GM12878 (cell line): ENCODE measurements around the gene VPS8. TPM values are rescaled to one million over a fixed set of nuclear protein-coding genes. Genes with fewer than 3 reads are reported as not detected.

Source experiments
- ATAC-seq: fragments of 200-7000 bp; cut with Tn5 transposase; 3 replicates; pipeline ENCODE4 v1.9.1; 2020; ENCODE audit warnings: mild to moderate bottlenecking, moderate library complexity
- BruUV-seq: library from RNA; stranded (reverse); fragments of 400-500 nt; replicated peaks from 2 replicates; lab custom pipeline; 2021; lab: Mats Ljungman, UMichigan
- CTCF ChIA-PET: fragments of 300-600 bp; sonication (Branson Sonifier 250); formaldehyde crosslinking; extraction: SDS; loops from one replicate; lab custom pipeline; 2021; ENCODE audit warnings: inconsistent platforms; lab: Yijun Ruan, JAX
- POLR2A ChIA-PET: fragments of 350-600 bp; formaldehyde crosslinking; extraction: SDS; loops from one replicate; lab custom pipeline; 2021; ENCODE audit warnings: inconsistent platforms; lab: Charles Lee
- RAD21 ChIA-PET: fragments of 300-600 bp; sonication (Branson Sonifier 250); formaldehyde crosslinking; loops from one replicate; lab custom pipeline; 2023; ENCODE audit warnings: antibody characterized with exemption; ENCODE audit not compliant: unreplicated experiment; lab: Charles Lee
- SMC1A ChIA-PET: fragments of 300-600 bp; sonication (Branson Sonifier 250); formaldehyde crosslinking; loops from one replicate; lab custom pipeline; 2023; ENCODE audit not compliant: unreplicated experiment, uncharacterized antibody; lab: Charles Lee
- DNase-seq: peaks from one replicate; pipeline ENCODE4 v3.0.0-alpha.2; 2011; ENCODE audit warnings: low read depth, low spot score
- FAIRE-seq: peaks from 3 replicates; lab custom pipeline; 2011; peaks lifted over from hg19 to GRCh38; lab: Jason Lieb, UNC
- H2AFZ ChIP-seq: 2 replicates; pipeline ENCODE4 v1.6.0; 2011; ENCODE audit warnings: low read depth, low read length, control low read depth; ENCODE audit not compliant: control insufficient read depth
- H3K27ac ChIP-seq: 2 replicates; pipeline ENCODE4 v1.5.1; 2011; ENCODE audit warnings: control low read depth; ENCODE audit not compliant: control insufficient read depth, insufficient read depth
- H3K27me3 ChIP-seq, 2 experiments: replicated peaks in 1 of 2; 2 replicates each; pipeline versions ENCODE4 v1.6.0 to v1.6.1; 2011; ENCODE audit warnings: low read length in 1 of 2; ENCODE audit not compliant: control insufficient read depth in 2 of 2, insufficient read depth in 2 of 2
- H3K36me3 ChIP-seq, 2 experiments: 2 replicates each; pipeline ENCODE4 v1.5.1; 2011; ENCODE audit warnings: low read length in 1 of 2; ENCODE audit not compliant: control insufficient read depth in 2 of 2, insufficient read depth in 2 of 2
- H3K4me1 ChIP-seq: 2 replicates; pipeline ENCODE4 v1.6.1; 2011; ENCODE audit warnings: mild to moderate bottlenecking, low read length, moderate library complexity, mixed read lengths; ENCODE audit not compliant: control insufficient read depth, insufficient read depth
- H3K4me2 ChIP-seq: 2 replicates; pipeline ENCODE4 v1.6.0; 2011; ENCODE audit warnings: control low read depth; ENCODE audit not compliant: control insufficient read depth, insufficient read depth
- H3K4me3 ChIP-seq: fragments of 200-600 bp; sonication (generic); 2 replicates; pipeline ENCODE4 v1.5.1; 2016
- H3K79me2 ChIP-seq: 2 replicates; pipeline ENCODE4 v1.6.0; 2011; ENCODE audit warnings: low read length; ENCODE audit not compliant: control insufficient read depth, insufficient read depth
- H3K9ac ChIP-seq: 2 replicates; pipeline ENCODE4 v1.8.0; 2011; ENCODE audit warnings: low read length, control low read depth, mixed read lengths; ENCODE audit not compliant: control insufficient read depth, insufficient read depth
- H3K9me3 ChIP-seq: replicated peaks from 3 replicates; pipeline ENCODE4 v1.5.1; 2011; ENCODE audit warnings: mild to moderate bottlenecking, low read length; ENCODE audit not compliant: control insufficient read depth, insufficient read depth
- H4K20me1 ChIP-seq: 2 replicates; pipeline ENCODE4 v1.6.0; 2011; ENCODE audit not compliant: control insufficient read depth, insufficient read depth
- ATF3 ChIP-seq: IDR thresholded peaks from 2 replicates; pipeline ENCODE4 v1.6.1; 2011; ENCODE audit warnings: low read depth, mild to moderate bottlenecking, low read length, moderate library complexity, borderline replicate concordance; ENCODE audit errors: extremely low read depth
- CEBPB ChIP-seq, 2 experiments: fragments of 150-350 bp in 1 of 2; IDR thresholded peaks; 2 replicates each; pipeline ENCODE4 v1.6.1; 2012 to 2014; ENCODE audit warnings: low read depth in 2 of 2, low read length in 2 of 2, borderline replicate concordance in 1 of 2, inconsistent platforms in 1 of 2
- EZH2 ChIP-seq: IDR thresholded peaks from 2 replicates; pipeline ENCODE4 v1.6.1; 2012; ENCODE audit warnings: low read depth, mild to moderate bottlenecking, control low read depth, inconsistent platforms, low read length, borderline replicate concordance; ENCODE audit not compliant: control insufficient read depth
- HSF1 ChIP-seq: fragments of 150-350 bp; IDR thresholded peaks from 2 replicates; pipeline ENCODE4 v1.6.1; 2014; ENCODE audit warnings: mild to moderate bottlenecking, low read depth, low read length
- IRF3 ChIP-seq: fragments of 450-650 bp; IDR thresholded peaks from 2 replicates; pipeline ENCODE4 v1.6.1; 2014; ENCODE audit warnings: mild to moderate bottlenecking
- MEF2A ChIP-seq: IDR thresholded peaks from 2 replicates; pipeline ENCODE4 v1.6.1; 2011; ENCODE audit warnings: low read depth, mild to moderate bottlenecking, low read length, moderate library complexity; ENCODE audit not compliant: insufficient read depth
- PBX3 ChIP-seq: IDR thresholded peaks from 2 replicates; pipeline ENCODE4 v1.6.1; 2011; ENCODE audit warnings: mild to moderate bottlenecking, low read depth, low read length, moderate library complexity; ENCODE audit not compliant: insufficient replicate concordance
- RAD51 ChIP-seq: fragments of 450-650 bp; IDR thresholded peaks from 2 replicates; pipeline ENCODE4 v1.6.1; 2016; ENCODE audit warnings: moderate library complexity, mild to moderate bottlenecking, inconsistent platforms
- RB1 ChIP-seq: fragments of 450-650 bp; formaldehyde crosslinking; IDR thresholded peaks from 2 replicates; pipeline ENCODE4 v1.6.1; 2017; ENCODE audit warnings: mild to moderate bottlenecking, borderline replicate concordance
- REST ChIP-seq: IDR thresholded peaks from 2 replicates; pipeline ENCODE4 v1.6.1; 2012; ENCODE audit warnings: mild to moderate bottlenecking, low read depth, low read length
- SMC3 ChIP-seq: IDR thresholded peaks from 2 replicates; pipeline ENCODE4 v1.6.1; 2011; ENCODE audit warnings: low read length, improper control_type of control experiment, borderline replicate concordance
- SP1 ChIP-seq: IDR thresholded peaks from one replicate; pipeline ENCODE4 v1.6.1; 2011; ENCODE audit warnings: low read depth, low read length
- SRF ChIP-seq, 2 experiments: IDR thresholded peaks; 2 replicates each; pipeline ENCODE4 v1.6.1; 2011; ENCODE audit warnings: low read depth in 2 of 2, low read length in 2 of 2, mild to moderate bottlenecking in 1 of 2, moderate library complexity in 1 of 2
- SUZ12 ChIP-seq: fragments of 200-600 bp; sonication (generic); IDR thresholded peaks from one replicate; pipeline ENCODE4 v1.6.1; 2018; ENCODE audit warnings: antibody characterized with exemption, mild to moderate bottlenecking; ENCODE audit not compliant: unreplicated experiment
- TARDBP ChIP-seq: IDR thresholded peaks from 2 replicates; pipeline ENCODE4 v1.6.1; 2016; ENCODE audit warnings: borderline replicate concordance
- YBX1 ChIP-seq: fragments of 450-650 bp; IDR thresholded peaks from 2 replicates; pipeline ENCODE4 v1.6.1; 2016; ENCODE audit warnings: antibody characterized with exemption
- ZNF384 ChIP-seq: IDR thresholded peaks from 2 replicates; pipeline ENCODE4 v1.6.1; 2012; ENCODE audit warnings: low read depth, mild to moderate bottlenecking, low read length, improper control_type of control experiment, borderline replicate concordance
- ZSCAN29 ChIP-seq: fragments of 450-650 bp; IDR thresholded peaks from 2 replicates; pipeline ENCODE4 v1.6.1; 2017; ENCODE audit warnings: mild to moderate bottlenecking, moderate library complexity
- WGBS: methylation state at CpG from one replicate; pipeline ENCODE4 v1.1.6; 2016; ENCODE audit warnings: low lambda C conversion rate; ENCODE audit not compliant: insufficient replicate concordance, insufficient coverage; ENCODE audit errors: missing lambda C conversion rate; 5-methylcytosine and 5-hydroxymethylcytosine counted together
- in situ Hi-C: fragments of 300-500 bp; cut with MboI; formaldehyde crosslinking; loops from 9 replicates; pipeline ENCODE4 v1.14.3; 2018; ENCODE audit warnings: mixed read lengths
- intact Hi-C: fragments of 100-400 bp; cut with micrococcal nuclease; formaldehyde crosslinking; loops from one replicate; pipeline ENCODE4 v1.14.2; 2022; ENCODE audit not compliant: unreplicated experiment
- polyA plus RNA-seq, 11 experiments: library from polyadenylated mRNA; depleted of rRNA in 4 of 11; unstranded in 6 of 11; stranded (reverse) in 5 of 11; fragments of >200 nt; fragmentation: Nextera tagmentation in 4 of 11; fragmentation: Illumina TruSeq in 1 of 11; extraction: Ambion mirVana in 4 of 11; extraction: Trizol in 1 of 11; gene quantifications; 1 replicate in 1 of 11; 2 replicates in 10 of 11; pipeline versions ENCODE4 v1.2.1 to v1.2.3, GENCODE V29; 2011 to 2016; ENCODE audit warnings: inconsistent platforms in 2 of 11, missing spikeins in 2 of 11, low read depth in 1 of 11
- total RNA-seq, 4 experiments: library from RNA; depleted of rRNA in 3 of 4; stranded (reverse); fragments of >200 nt in 3 of 4; fragmentation: Illumina TruSeq in 1 of 4; extraction: Trizol in 1 of 4; gene quantifications; 2 replicates each; pipeline versions ENCODE4 v1.2.1 to v1.2.3, GENCODE V29; 2013 to 2021

VPS8 gene
- total and polyA plus RNA-seq, 10 of the 15 experiments (the other 5 are each of a cell fraction or from before 2014, with no cell fraction given), result 8.9 to 34.7 (median 20.9) TPM

- H3K4me1 ChIP-seq, result no peaks in the 10 kb centered on the region
- RAD21 ChIA-PET, result no interaction called here
- no peaks in the 10 kb centered on the region for H4K20me1 ChIP-seq
- H3K4me2 ChIP-seq, result no peak overlapping the region
- no peaks in the 10 kb centered on the region; a peak in 1 of 4 replicates for H3K36me3 ChIP-seq
- SMC1A ChIA-PET, result no interaction called here
- no peak for FAIRE-seq
- no peak for DNase-seq
- POLR2A ChIA-PET, result no interaction called here
- in situ Hi-C loops (no loop called here), intact Hi-C loops (no loop called here)
- no peaks in the 10 kb centered on the region for H3K27me3 ChIP-seq
- ATAC-seq, result no peak
- H3K4me3 ChIP-seq, result no peak overlapping the region
- H2AFZ ChIP-seq, result no peak overlapping the region
- WGBS, result 81% methylated on average over 5 of the region's 5 CpGs
- no peaks in the 10 kb centered on the region for H3K79me2 ChIP-seq
- no peak overlapping the region for H3K27ac ChIP-seq
- H3K9ac ChIP-seq, result no peak overlapping the region
- CTCF ChIA-PET, result no interaction called here
- BruUV-seq, result no TSS peak
- H3K9me3 ChIP-seq, result no peaks in the 10 kb centered on the region
- TF ChIP-seq YBX1 (no peak), EZH2 (no peak), REST (no peak), RB1 (no peak), ZSCAN29 (no peak), MEF2A (no peak), CEBPB (IDR thresholded peaks at IDR 0.05; ENCODE audit: borderline replicate concordance in 1 of 2, low read depth in 2 of 2, low read length in 2 of 2) (no peak), SMC3 (no peak), SP1 (no peak), ZNF384 (no peak), IRF3 (no peak), SUZ12 (no peak), RAD51 (no peak), TARDBP (no peak), HSF1 (no peak), PBX3 (no peak), ATF3 (no peak), SRF (IDR thresholded peaks at IDR 0.05; ENCODE audit: low read depth in 2 of 2, low read length in 2 of 2) (no peak)
Observed at GRCh38 chr3:184985586-184985985, 173.6 kb downstream of the VPS8 start.
